CD4-positive, CD25-positive, alpha-beta regulatory T cell (primary cell): ENCODE data around the gene CTTN. TPM values are rescaled to one million over a fixed set of nuclear protein-coding genes. Genes with fewer than 3 reads are reported as not detected.

Experiments used
- ATAC-seq, 2 donors: fragments of 150-1000 bp; cut with Tn5 transposase; one replicate each; pipeline ENCODE4 v1.10.0; 2021; ENCODE audit warnings: low read depth in 2 of 2, moderate number of reproducible peaks in 2 of 2, moderate library complexity in 1 of 2
- DNase-seq, 3 donors: peaks; one replicate each; pipeline versions ENCODE4 v3.0.0 to v3.0.0-alpha.2; 2012 to 2022; ENCODE audit warnings: mixed read lengths in 1 of 3
- H3K27ac ChIP-seq: one replicate; pipeline ENCODE4 v1.7.0; 2013; ENCODE audit warnings: mild to moderate bottlenecking, low read length; ENCODE audit not compliant: insufficient read depth, poor library complexity, severe bottlenecking
- H3K27me3 ChIP-seq: one replicate; pipeline ENCODE4 v1.7.0; 2013; ENCODE audit warnings: low read length; ENCODE audit not compliant: control insufficient read depth, insufficient read depth
- H3K36me3 ChIP-seq: one replicate; pipeline ENCODE4 v1.7.0; 2013; ENCODE audit warnings: mild to moderate bottlenecking, low read length, moderate library complexity; ENCODE audit not compliant: control insufficient read depth, insufficient read depth
- H3K4me1 ChIP-seq: 2 replicates; pipeline ENCODE4 v1.7.0; 2013; ENCODE audit warnings: mild to moderate bottlenecking, low read length; ENCODE audit not compliant: insufficient read depth, control insufficient read depth, poor library complexity, severe bottlenecking
- H3K4me3 ChIP-seq: one replicate; pipeline ENCODE4 v1.7.0; 2013; ENCODE audit warnings: low read depth, mild to moderate bottlenecking, low read length, moderate library complexity
- H3K9me3 ChIP-seq, 2 experiments: 1 replicate in 1 of 2; 2 replicates in 1 of 2; pipeline ENCODE4 v1.7.0; 2013; ENCODE audit warnings: low read length in 2 of 2, mild to moderate bottlenecking in 1 of 2, moderate library complexity in 1 of 2; ENCODE audit not compliant: control insufficient read depth in 2 of 2
- H3K27ac Mint-ChIP-seq, 3 donors: one replicate each; pipeline ENCODE4 v1.8.0; 2020 to 2022; ENCODE audit warnings: mild to moderate bottlenecking in 3 of 3, mixed read lengths in 3 of 3, moderate library complexity in 2 of 3
- H3K27me3 Mint-ChIP-seq: one replicate; pipeline ENCODE4 v1.8.0; 2022; ENCODE audit warnings: mild to moderate bottlenecking, mixed read lengths
- H3K36me3 Mint-ChIP-seq: one replicate; pipeline ENCODE4 v1.8.0; 2020; ENCODE audit warnings: mixed read lengths
- H3K4me1 Mint-ChIP-seq, 4 donors: one replicate each; pipeline ENCODE4 v1.8.0; 2020 to 2022; ENCODE audit warnings: mixed read lengths in 4 of 4, mild to moderate bottlenecking in 1 of 4
- H3K4me3 Mint-ChIP-seq, 4 donors: one replicate each; pipeline ENCODE4 v1.8.0; 2020 to 2022; ENCODE audit warnings: mild to moderate bottlenecking in 4 of 4, mixed read lengths in 4 of 4, moderate library complexity in 3 of 4
- H3K9me3 Mint-ChIP-seq, 7 donors: one replicate each; pipeline ENCODE4 v1.8.0; 2020 to 2022; ENCODE audit warnings: mixed read lengths in 7 of 7, mild to moderate bottlenecking in 3 of 7, moderate library complexity in 2 of 7
- polyA plus RNA-seq, 4 donors: library from polyadenylated mRNA; unstranded; fragments of 300-500 nt; fragmentation: Illumina TruSeq; gene quantifications; one replicate each; pipeline ENCODE4 v1.2.3, GENCODE V29; 2021
- total RNA-seq: library from RNA; stranded (reverse); gene quantifications from one replicate; pipeline ENCODE4 v1.2.3, GENCODE V29; 2022

Gene CTTN
- total and polyA plus RNA-seq, 5 donors from 2014 or later: 0.37 to 5.4 TPM; not detected in 3

DNA sequence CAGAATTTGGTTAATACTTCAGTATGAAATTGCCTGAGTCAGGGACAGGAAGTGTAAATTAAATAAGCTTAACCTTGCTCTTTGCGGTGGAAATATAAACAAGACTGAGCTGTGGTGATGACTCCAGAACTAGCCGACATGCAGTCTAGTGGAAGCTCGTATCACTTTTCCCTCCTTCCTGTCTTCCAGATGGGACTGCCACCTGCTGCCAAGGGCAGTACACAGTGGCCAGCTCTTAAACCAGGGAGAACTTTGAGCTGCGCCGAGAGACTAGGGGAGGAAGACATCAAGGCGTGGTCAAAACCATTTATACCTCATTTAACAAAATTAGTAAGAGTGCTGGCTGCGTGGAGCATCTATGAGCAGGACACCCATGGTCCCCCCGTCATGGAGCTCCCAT, 31.3 kb upstream of the CTTN start:
- peaks cover 30% of the 10 kb centered on the region for H3K36me3 ChIP-seq
- H3K9me3 ChIP-seq: no peaks in the 10 kb centered on the region
- no peak for DNase-seq
- H3K4me3 Mint-ChIP-seq: peak overlapping the region in 1 of 4 donors; percentile 39
- no peaks in the 10 kb centered on the region for H3K27me3 ChIP-seq
- no peak overlapping the region for H3K4me3 ChIP-seq
- H3K9me3 Mint-ChIP-seq: peaks cover 2 to 5% (median 2%) of the 10 kb centered on the region in 7 donors
- peaks cover 29% of the 10 kb centered on the region for H3K4me1 ChIP-seq
- H3K4me1 Mint-ChIP-seq: peaks cover 21 to 37% (median 32%) of the 10 kb centered on the region in 4 donors
- H3K27ac Mint-ChIP-seq: no peak overlapping the region
- H3K27ac ChIP-seq: no peak overlapping the region
- ATAC-seq: no peak
- no peaks in the 10 kb centered on the region for H3K27me3 Mint-ChIP-seq
- peaks cover 45% of the 10 kb centered on the region for H3K36me3 Mint-ChIP-seq

DNA sequence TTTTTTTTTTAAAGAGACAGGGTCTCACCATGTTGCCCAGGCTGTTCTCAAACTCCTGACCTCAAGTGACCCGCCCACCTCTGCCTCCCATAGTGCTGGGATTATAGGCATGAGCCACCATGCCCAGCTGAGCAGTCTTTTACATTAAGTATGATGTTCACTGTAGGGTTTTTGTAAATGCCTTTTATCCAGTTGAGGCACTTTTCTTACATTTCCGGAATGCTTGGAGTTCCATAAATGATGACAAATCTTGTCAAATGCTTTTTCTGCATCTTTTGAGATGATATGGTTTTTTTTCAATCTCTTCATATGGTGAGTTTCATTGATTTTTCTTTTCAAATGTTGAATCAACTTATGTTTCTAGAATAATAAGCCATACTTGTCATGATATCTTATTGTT, 29.4 kb upstream of the CTTN start:
- Mint-ChIP-seq H3K27me3 (no peaks in the 10 kb centered on the region), H3K27ac (no peak overlapping the region), H3K36me3 (peaks cover 49% of the 10 kb centered on the region), H3K4me1 (peaks cover 21 to 37% (median 33%) of the 10 kb centered on the region in 4 donors), H3K4me3 (no peak overlapping the region), H3K9me3 (peaks cover 2 to 5% (median 2%) of the 10 kb centered on the region in 7 donors)
- DNase-seq (no peak), ATAC-seq (no peak)
- Histone ChIP-seq H3K4me1 (peaks cover 29% of the 10 kb centered on the region), H3K36me3 (peaks cover 35% of the 10 kb centered on the region), H3K9me3 (no peaks in the 10 kb centered on the region), H3K27me3 (no peaks in the 10 kb centered on the region), H3K27ac (no peak overlapping the region), H3K4me3 (no peak overlapping the region)

DNA sequence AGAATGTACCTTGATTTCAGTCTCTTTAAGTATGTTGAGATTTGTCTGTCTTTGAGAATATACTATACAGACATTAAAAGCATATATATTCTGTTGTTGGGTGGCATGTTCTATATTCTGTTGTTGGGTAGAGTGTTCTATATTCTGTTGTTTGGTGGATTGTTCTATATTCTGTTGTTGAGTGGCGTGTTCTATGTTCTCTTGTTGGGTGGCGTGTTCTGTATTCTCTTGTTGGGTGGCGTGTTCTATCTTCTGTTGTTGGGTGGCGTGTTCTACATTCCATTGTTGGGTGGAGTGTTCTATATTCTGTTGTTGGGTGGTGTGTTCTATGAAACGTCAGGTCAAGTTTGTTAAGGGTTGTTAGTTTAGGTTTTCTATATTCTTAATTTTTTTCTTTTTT, 27.1 kb upstream of the CTTN start:
- H3K4me3 ChIP-seq: no peak overlapping the region
- H3K27ac ChIP-seq: no peak overlapping the region
- Mint-ChIP-seq H3K4me1 (peaks cover 3 to 17% (median 16%) of the 10 kb centered on the region in 4 donors), H3K27ac (no peak overlapping the region), H3K4me3 (no peak overlapping the region), H3K9me3 (peaks cover 0 to 5% (median 2%) of the 10 kb centered on the region in 7 donors), H3K27me3 (no peaks in the 10 kb centered on the region), H3K36me3 (peaks cover 39% of the 10 kb centered on the region)
- ATAC-seq (no peak), DNase-seq (no peak)
- H3K27me3 ChIP-seq: no peaks in the 10 kb centered on the region
- H3K9me3 ChIP-seq: no peaks in the 10 kb centered on the region
- peaks cover 56% of the 10 kb centered on the region for H3K36me3 ChIP-seq
- H3K4me1 ChIP-seq: peaks cover 10% of the 10 kb centered on the region

DNA sequence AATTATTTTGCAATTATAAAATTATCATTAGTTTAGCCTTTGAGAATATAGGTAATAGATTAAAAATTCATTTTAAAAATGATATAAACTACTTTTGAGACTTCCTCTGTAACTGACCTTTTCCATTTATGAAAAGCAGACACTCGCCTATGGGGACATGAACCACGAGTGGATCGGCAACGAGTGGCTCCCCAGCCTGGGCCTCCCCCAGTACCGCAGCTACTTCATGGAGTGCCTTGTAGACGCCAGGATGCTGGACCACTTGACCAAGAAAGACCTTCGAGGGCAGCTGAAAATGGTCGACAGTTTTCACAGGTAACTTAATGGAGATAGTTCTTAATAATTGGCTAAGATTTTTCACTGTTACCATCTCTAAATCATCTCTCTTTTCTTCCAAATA, 26.3 kb upstream of the CTTN start:
- peaks cover 40% of the 10 kb centered on the region for H3K36me3 Mint-ChIP-seq
- H3K27ac Mint-ChIP-seq: no peak overlapping the region
- no peak overlapping the region for H3K27ac ChIP-seq
- DNase-seq (no peak), ATAC-seq (no peak)
- peaks cover 0 to 12% (median 11%) of the 10 kb centered on the region in 4 donors for H3K4me1 Mint-ChIP-seq
- H3K4me3 Mint-ChIP-seq: no peak overlapping the region
- no peak overlapping the region for H3K4me3 ChIP-seq
- H3K27me3 Mint-ChIP-seq: no peaks in the 10 kb centered on the region
- no peaks in the 10 kb centered on the region for H3K9me3 ChIP-seq
- no peaks in the 10 kb centered on the region for H3K27me3 ChIP-seq
- H3K36me3 ChIP-seq: peaks cover 62% of the 10 kb centered on the region
- peaks cover 0 to 5% (median 2%) of the 10 kb centered on the region in 7 donors for H3K9me3 Mint-ChIP-seq
- H3K4me1 ChIP-seq: peaks cover 2% of the 10 kb centered on the region

DNA sequence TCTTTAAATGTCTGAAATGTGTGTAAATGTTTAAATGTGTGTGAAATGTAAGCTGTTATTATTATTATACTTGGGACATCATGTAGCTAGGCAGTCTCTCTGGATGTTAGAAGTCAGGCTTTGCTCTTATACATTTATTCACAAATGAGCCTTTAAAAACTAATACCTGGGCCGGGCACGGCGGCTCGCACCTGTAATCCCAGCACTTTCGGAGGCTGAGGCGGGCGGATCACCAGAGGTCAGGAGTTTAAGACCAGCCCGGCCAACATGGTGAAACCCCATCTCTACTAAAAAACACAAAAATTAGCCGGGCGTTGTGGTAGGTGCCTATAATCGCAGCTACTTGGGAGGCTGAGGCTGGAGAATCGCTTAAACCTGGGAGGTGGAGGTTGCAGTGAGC, 21.7 kb upstream of the CTTN start:
- no peak for DNase-seq
- Histone ChIP-seq H3K4me1 (no peaks in the 10 kb centered on the region), H3K27me3 (no peaks in the 10 kb centered on the region), H3K4me3 (no peak overlapping the region), H3K27ac (no peak overlapping the region), H3K9me3 (no peaks in the 10 kb centered on the region), H3K36me3 (peaks cover 76% of the 10 kb centered on the region)
- H3K9me3 Mint-ChIP-seq: no peaks in the 10 kb centered on the region
- no peak overlapping the region for H3K4me3 Mint-ChIP-seq
- ATAC-seq: no peak
- H3K4me1 Mint-ChIP-seq: peaks cover 0 to 2% (median 0%) of the 10 kb centered on the region in 4 donors
- H3K27me3 Mint-ChIP-seq: no peaks in the 10 kb centered on the region
- peaks cover 38% of the 10 kb centered on the region for H3K36me3 Mint-ChIP-seq
- no peak overlapping the region for H3K27ac Mint-ChIP-seq

DNA sequence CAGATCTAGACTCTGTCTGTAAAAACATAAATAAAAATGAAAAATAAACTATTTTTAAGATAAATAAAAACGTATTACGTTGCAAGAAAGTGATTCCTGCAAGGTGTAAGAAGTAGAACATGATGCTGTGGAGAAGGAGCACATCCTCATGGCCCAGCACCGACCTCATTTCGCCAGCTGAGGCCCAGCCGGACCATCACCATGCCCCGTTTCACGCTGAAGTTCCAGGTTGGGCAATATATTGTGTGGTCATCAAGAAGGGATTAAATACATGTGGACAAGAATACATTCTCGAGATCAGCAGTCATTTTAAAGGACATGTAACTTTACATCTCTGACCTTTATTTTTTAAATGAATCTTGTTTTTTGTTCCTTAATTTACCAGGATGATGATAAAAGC, 20.7 kb upstream of the CTTN start:
- Histone ChIP-seq H3K4me3 (no peak overlapping the region), H3K27ac (no peak overlapping the region), H3K4me1 (no peaks in the 10 kb centered on the region), H3K36me3 (peaks cover 76% of the 10 kb centered on the region), H3K27me3 (no peaks in the 10 kb centered on the region), H3K9me3 (no peaks in the 10 kb centered on the region)
- DNase-seq: no peak
- H3K4me1 Mint-ChIP-seq: no peaks in the 10 kb centered on the region
- no peak for ATAC-seq
- peaks cover 40% of the 10 kb centered on the region for H3K36me3 Mint-ChIP-seq
- H3K27me3 Mint-ChIP-seq: no peaks in the 10 kb centered on the region
- H3K9me3 Mint-ChIP-seq: no peaks in the 10 kb centered on the region
- no peak overlapping the region for H3K27ac Mint-ChIP-seq
- no peak overlapping the region for H3K4me3 Mint-ChIP-seq

DNA sequence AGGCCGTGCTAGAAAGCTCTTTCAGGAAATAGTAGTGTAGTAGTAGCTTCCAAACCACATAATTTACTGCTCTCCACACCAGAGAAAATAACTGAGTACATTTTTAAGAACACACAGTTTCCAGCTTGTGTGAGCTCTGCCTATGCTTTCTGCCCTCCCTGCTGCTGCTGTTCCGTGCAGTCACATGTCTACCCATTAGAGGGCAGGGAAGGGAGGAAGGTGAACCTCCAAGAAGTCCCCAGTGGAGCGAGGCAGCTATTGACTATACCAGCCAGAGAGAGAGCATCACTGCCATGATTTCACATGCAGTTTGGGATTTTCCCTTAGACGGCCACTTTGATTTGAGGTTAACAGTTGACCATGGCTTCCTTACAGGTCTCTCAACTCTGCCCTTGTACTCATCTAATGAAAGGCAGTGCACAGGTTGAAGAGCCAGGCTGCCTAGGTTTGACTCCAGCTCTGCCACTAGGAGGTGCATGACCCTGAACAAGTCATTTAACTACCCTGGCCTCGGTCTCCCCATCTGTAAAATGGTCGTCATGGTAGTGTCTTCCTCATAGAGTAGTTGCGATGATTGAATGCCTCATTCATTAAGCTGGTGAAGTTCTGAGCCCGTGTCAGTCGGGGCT, 19.7 kb upstream of the CTTN start:
- no peaks in the 10 kb centered on the region for H3K27me3 Mint-ChIP-seq
- peak overlapping the region in 1 of 3 donors; percentile 48 for H3K27ac Mint-ChIP-seq
- ATAC-seq (no peak), DNase-seq (no peak)
- no peaks in the 10 kb centered on the region for H3K27me3 ChIP-seq
- no peaks in the 10 kb centered on the region for H3K4me1 Mint-ChIP-seq
- no peak overlapping the region for H3K27ac ChIP-seq
- no peaks in the 10 kb centered on the region for H3K9me3 ChIP-seq
- no peak overlapping the region for H3K4me3 Mint-ChIP-seq
- peaks cover 34% of the 10 kb centered on the region for H3K36me3 Mint-ChIP-seq
- H3K4me1 ChIP-seq: no peaks in the 10 kb centered on the region
- no peaks in the 10 kb centered on the region for H3K9me3 Mint-ChIP-seq
- no peak overlapping the region for H3K4me3 ChIP-seq
- peaks cover 73% of the 10 kb centered on the region for H3K36me3 ChIP-seq

DNA sequence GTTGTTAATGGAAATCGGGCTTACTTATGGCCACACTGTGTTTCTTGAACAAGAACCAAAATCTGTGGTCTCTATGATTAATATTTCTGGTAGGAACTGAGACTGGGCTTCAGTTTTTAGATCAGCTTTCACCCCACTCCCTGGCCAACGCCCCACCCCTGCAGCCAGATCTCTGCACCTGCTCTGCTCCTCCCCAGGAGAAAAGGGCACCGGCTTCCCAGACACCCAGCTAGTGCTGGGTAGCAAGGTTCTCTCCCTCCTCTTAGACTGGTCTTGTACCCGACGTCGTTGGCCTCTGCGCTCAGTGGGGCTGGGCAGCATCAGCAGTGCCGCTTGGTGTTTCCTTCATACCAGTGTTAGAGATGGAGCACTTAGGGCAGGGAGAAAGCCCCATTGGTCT, 17.0 kb upstream of the CTTN start:
- no peak overlapping the region for H3K27ac ChIP-seq
- no peak for DNase-seq
- H3K4me1 ChIP-seq: no peaks in the 10 kb centered on the region
- Mint-ChIP-seq H3K27ac (no peak overlapping the region), H3K9me3 (no peaks in the 10 kb centered on the region), H3K36me3 (peaks cover 43% of the 10 kb centered on the region), H3K27me3 (no peaks in the 10 kb centered on the region), H3K4me1 (no peaks in the 10 kb centered on the region), H3K4me3 (no peak overlapping the region)
- no peaks in the 10 kb centered on the region for H3K9me3 ChIP-seq
- no peak for ATAC-seq
- no peak overlapping the region for H3K4me3 ChIP-seq
- no peaks in the 10 kb centered on the region for H3K27me3 ChIP-seq
- H3K36me3 ChIP-seq: peaks cover 58% of the 10 kb centered on the region
